ENCODE data around the gene CES4A.

- peak; percentile 93 to 95 (median 94) for TF ChIP-seq CTCF (IDR thresholded peaks at IDR 0.05 in 2 of 3, conservative IDR thresholded peaks at IDR 0.05 in 1 of 3; ENCODE audit: insufficient read depth in 2 of 3, low read depth in 1 of 3, low read length in 3 of 3)
- no peak for TF ChIP-seq DIDO1 (tag; IDR thresholded peaks at IDR 0.05; ENCODE audit: low read depth)
- peak in 2 of 3 experiments; percentile 70 to 73 for TF ChIP-seq YY1 (IDR thresholded peaks at IDR 0.05; ENCODE audit: borderline replicate concordance in 1 of 3, control insufficient read depth in 1 of 3, extremely low read depth in 1 of 3, insufficient read depth in 3 of 3, insufficient read length in 1 of 3, insufficient replicate concordance in 2 of 3, low read depth in 1 of 3, low read length in 2 of 3)
- TF ChIP-seq EZH2 (IDR thresholded peaks at IDR 0.05; ENCODE audit: borderline replicate concordance, low read depth, low read length): no peak
- TF ChIP-seq POLR2A (conservative IDR thresholded peaks at IDR 0.05): no peak
Observed at GRCh38 chr16:67017810-67018488, 29.6 kb downstream of the CES4A start.

All from K562 (cell line).